Measurements from ENCODE around the gene GSK3A. TPM values are rescaled to one million over a fixed set of nuclear protein-coding genes. Genes with fewer than 3 reads are reported as not detected.
A peak's percentile ranks its signal among the peaks of the same experiment; 100 is the strongest.

Gene GSK3A
- total and polyA plus RNA-seq, 9 of the 15 experiments (the other 6 are each of a cell fraction or from before 2014, with no cell fraction given): 0.62 to 90.7 (median 33.3) TPM

DNA sequence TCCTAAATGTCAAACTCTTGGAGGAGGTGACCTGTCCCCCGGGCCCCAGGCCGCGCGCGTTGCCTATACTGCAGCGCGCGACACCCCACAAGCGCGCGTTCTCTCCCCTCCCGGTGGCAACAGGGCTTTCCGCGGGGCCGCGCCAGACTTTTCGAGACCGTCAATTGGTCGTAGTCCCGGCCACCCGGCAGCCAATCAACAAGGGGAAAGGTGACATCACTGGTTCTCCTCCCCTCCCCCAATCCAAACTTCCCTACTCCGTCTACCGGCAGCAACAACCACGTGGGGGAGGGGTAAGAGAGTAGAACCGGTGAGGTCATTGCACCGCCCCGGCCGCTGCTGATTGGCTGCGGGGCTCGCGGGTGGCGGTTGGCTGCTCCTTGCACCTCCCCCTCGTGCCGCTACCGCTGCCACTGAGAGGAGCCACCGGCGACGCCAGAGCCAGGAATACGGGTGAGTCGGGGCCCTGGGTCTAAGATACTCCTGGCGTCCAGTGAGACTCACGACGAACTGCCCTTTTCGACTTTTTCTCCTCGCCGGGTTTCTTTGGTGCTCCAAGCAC, 25.8 kb upstream of the GSK3A start:
- Histone ChIP-seq H3K27ac (ENCODE audit: extremely low read depth, low read depth, low read length) (peak overlapping the region; percentile 98), H3K9me3 (replicated peaks; ENCODE audit: control insufficient read depth, insufficient read depth, low read depth, low read length) (no peaks in the 10 kb centered on the region), H3K9me1 (ENCODE audit: control insufficient read depth, insufficient read depth, low read length) (no peaks in the 10 kb centered on the region), H3K4me2 (ENCODE audit: insufficient read depth, low read length) (peak overlapping the region; percentile 96), H3K27me3 (ENCODE audit: control insufficient read depth in 2 of 2, insufficient read depth in 2 of 2, low read length in 2 of 2) (no peaks in the 10 kb centered on the region), H2AFZ (ENCODE audit: low read depth, low read length) (peak overlapping the region; percentile 97), H4K20me1 (replicated peaks; ENCODE audit: control insufficient read depth, insufficient read depth, low read length) (no peaks in the 10 kb centered on the region), H3K9ac (ENCODE audit: insufficient read depth in 1 of 2, low read depth in 2 of 2, low read length in 2 of 2) (peak overlapping the region; percentile 98 to 99), H3K4me3 (peak overlapping the region; percentile 54), H3K36me3 (ENCODE audit: control insufficient read depth, insufficient read depth, low read length) (peaks cover 22% of the 10 kb centered on the region; the same call in 2 of the 3 replicates), H3K4me1 (replicated peaks in 1 of 2; ENCODE audit: control insufficient read depth in 2 of 2, insufficient read depth in 2 of 2, low read length in 2 of 2) (peaks cover 17 to 45% of the 10 kb centered on the region in 2 experiments), H3K79me2 (ENCODE audit: control insufficient read depth, insufficient read depth, low read length) (peaks cover 24% of the 10 kb centered on the region)
- POLR2A ChIA-PET: interaction anchor here (1.0 to 1.1 kb wide), 2 partner anchors 11 to 25 kb away, joined by 3 to 4 read pairs; no protein-coding TSS in a partner anchor
- peak; percentile 88 to 100 (median 93) for DNase-seq (ENCODE audit: extremely low read depth in 1 of 4, low spot score in 3 of 4)
- CTCF ChIA-PET (ENCODE audit: low intra/inter-chr PET ratio): no interaction called here
- FAIRE-seq: no peak
- WGBS (ENCODE audit: insufficient coverage, low coverage, missing lambda C conversion rate): under 1% methylated on average over 45 of the region's 46 CpGs
- ATAC-seq: peak; percentile 84
- no TSS peak for BruUV-seq (replicated peaks)
- in situ Hi-C loops (cut with MboI): no loop called here
- intact Hi-C loops (cut with micrococcal nuclease): loop anchor here (2.0 kb wide), 1 partner anchor 13 kb away; the partner anchor contains the start of gene ERF
- TF ChIP-seq CHD2 (IDR thresholded peaks at IDR 0.05; ENCODE audit: low read depth, low read length): peak; percentile 87
- no peak for TF ChIP-seq FOXM1 (IDR thresholded peaks at IDR 0.05; ENCODE audit: low read depth)
- TF ChIP-seq FOXM1 (CRISPR knock-in tag; IDR thresholded peaks at IDR 0.05; ENCODE audit: low read depth): no peak
- TF ChIP-seq IRF2 (CRISPR knock-in tag; IDR thresholded peaks at IDR 0.05): no peak
- TF ChIP-seq ZNF76 (CRISPR knock-in tag; IDR thresholded peaks at IDR 0.05; ENCODE audit: borderline replicate concordance): peak; percentile 42; the same call in 1 of the 2 replicates
- TF ChIP-seq NCOA1 (IDR thresholded peaks at IDR 0.05; ENCODE audit: low read depth): peak; percentile 52; the same call in 1 of the 2 replicates
- no peak for TF ChIP-seq SIX5 (IDR thresholded peaks at IDR 0.05; ENCODE audit: borderline replicate concordance in 1 of 2, insufficient read depth in 1 of 2, low read depth in 1 of 2, low read length in 2 of 2)
- TF ChIP-seq ARID3A (IDR thresholded peaks at IDR 0.05; ENCODE audit: borderline replicate concordance, low read depth, low read length): 0 out of 2 replicates have a peak, but pooled peaks have one; percentile 15
- TF ChIP-seq KLF1 (tag; IDR thresholded peaks at IDR 0.05): 0 out of 2 replicates have a peak, but pooled peaks have one; percentile 2
- TF ChIP-seq TBL1XR1 (IDR thresholded peaks at IDR 0.05; ENCODE audit: low read length in 2 of 2): peak; percentile 35 to 65; a peak in 2 of 4 replicates
- peak; percentile 35; the same call in 1 of the 2 replicates for TF ChIP-seq OTX1 (CRISPR knock-in tag; IDR thresholded peaks at IDR 0.05)
- peak; percentile 29 to 74; a peak in 2 of 4 replicates for TF ChIP-seq TRIM24 (IDR thresholded peaks at IDR 0.05)
- TF ChIP-seq MYNN (IDR thresholded peaks at IDR 0.05): no peak
- no peak for TF ChIP-seq MYNN (CRISPR knock-in tag; IDR thresholded peaks at IDR 0.05)
- no peak for TF ChIP-seq ETS2 (tag; IDR thresholded peaks at IDR 0.05; ENCODE audit: borderline replicate concordance, poor library complexity, severe bottlenecking)
- TF ChIP-seq MLLT1 (IDR thresholded peaks at IDR 0.05): no peak
- TF ChIP-seq, protein P1, sequence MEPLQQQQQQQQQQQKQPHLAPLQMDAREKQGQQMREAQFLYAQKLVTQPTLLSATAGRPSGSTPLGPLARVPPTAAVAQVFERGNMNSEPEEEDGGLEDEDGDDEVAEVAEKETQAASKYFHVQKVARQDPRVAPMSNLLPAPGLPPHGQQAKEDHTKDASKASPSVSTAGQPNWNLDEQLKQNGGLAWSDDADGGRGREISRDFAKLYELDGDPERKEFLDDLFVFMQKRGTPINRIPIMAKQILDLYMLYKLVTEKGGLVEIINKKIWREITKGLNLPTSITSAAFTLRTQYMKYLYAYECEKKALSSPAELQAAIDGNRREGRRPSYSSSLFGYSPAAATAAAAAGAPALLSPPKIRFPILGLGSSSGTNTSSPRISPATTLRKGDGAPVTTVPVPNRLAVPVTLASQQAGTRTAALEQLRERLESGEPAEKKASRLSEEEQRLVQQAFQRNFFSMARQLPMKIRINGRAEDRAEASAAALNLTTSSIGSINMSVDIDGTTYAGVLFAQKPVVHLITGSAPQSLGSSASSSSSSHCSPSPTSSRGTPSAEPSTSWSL (CRISPR knock-in tag; IDR thresholded peaks at IDR 0.05; ENCODE audit: borderline replicate concordance): peak; percentile 79; the same call in 1 of the 2 replicates
